Caco-2 (cell line): Measurements from ENCODE around the gene SHC3. TPM values are rescaled to one million over a fixed set of nuclear protein-coding genes. Genes with fewer than 3 reads are reported as not detected.

Experiments used
- BruUV-seq: library from RNA; stranded (reverse); fragments of 400-500 nt; replicated peaks from 2 replicates; lab custom pipeline; 2021; lab: Mats Ljungman, UMichigan
- CTCF ChIA-PET: fragments of 300-600 bp; sonication (Branson Sonifier 250); formaldehyde crosslinking; loops from one replicate; lab custom pipeline; 2022; ENCODE audit warnings: antibody characterized with exemption; lab: Charles Lee
- POLR2A ChIA-PET: fragments of 300-600 bp; sonication (Branson Sonifier 250); formaldehyde crosslinking; loops from one replicate; lab custom pipeline; 2022; ENCODE audit warnings: antibody characterized with exemption; lab: Charles Lee
- DNase-seq, 2 experiments: peaks; one replicate each; pipeline versions ENCODE4 v3.0.0 to v3.0.0-alpha.2; 2020 to 2022
- H3K27me3 ChIP-seq: replicated peaks from 2 replicates; pipeline ENCODE4 v1.6.0; 2011; ENCODE audit warnings: low read length; ENCODE audit not compliant: control insufficient read depth, insufficient read depth
- H3K36me3 ChIP-seq: 2 replicates; pipeline ENCODE4 v1.5.1; 2011; ENCODE audit warnings: low read length; ENCODE audit not compliant: control insufficient read depth, insufficient read depth
- H3K4me1 ChIP-seq: fragments of 250-450 bp; sonication (Bioruptor Pico); 2 replicates; pipeline ENCODE4 v1.5.1; 2020; ENCODE audit warnings: mild to moderate bottlenecking
- H3K4me3 ChIP-seq: 2 replicates; pipeline ENCODE4 v1.5.1; 2011; ENCODE audit warnings: low read depth, mild to moderate bottlenecking, control low read depth, low read length
- H3K9me3 ChIP-seq: fragments of 250-450 bp; sonication (Bioruptor Pico); 2 replicates; pipeline ENCODE4 v1.5.1; 2020; ENCODE audit warnings: mild to moderate bottlenecking, moderate library complexity
- H3K27ac Mint-ChIP-seq: one replicate; pipeline ENCODE4 v1.8.0; 2022; ENCODE audit warnings: mixed read lengths; ENCODE audit not compliant: unreplicated experiment
- H3K27me3 Mint-ChIP-seq: one replicate; pipeline ENCODE4 v1.8.0; 2022; ENCODE audit warnings: mixed read lengths; ENCODE audit not compliant: insufficient read depth, unreplicated experiment
- H3K36me3 Mint-ChIP-seq: one replicate; pipeline ENCODE4 v1.8.0; 2022; ENCODE audit warnings: mild to moderate bottlenecking, mixed read lengths; ENCODE audit not compliant: insufficient read depth, unreplicated experiment
- H3K4me1 Mint-ChIP-seq: one replicate; pipeline ENCODE4 v1.8.0; 2022; ENCODE audit warnings: low read depth, mixed read lengths; ENCODE audit not compliant: unreplicated experiment
- H3K4me3 Mint-ChIP-seq: one replicate; pipeline ENCODE4 v1.8.0; 2022; ENCODE audit warnings: mild to moderate bottlenecking, moderate library complexity, mixed read lengths; ENCODE audit not compliant: unreplicated experiment
- H3K9me3 Mint-ChIP-seq: one replicate; pipeline ENCODE4 v1.8.0; 2022; ENCODE audit warnings: mixed read lengths; ENCODE audit not compliant: unreplicated experiment
- intact Hi-C: fragments of 100-400 bp; cut with micrococcal nuclease; formaldehyde crosslinking; loops from one replicate; pipeline ENCODE4 v1.10.0; 2022; ENCODE audit not compliant: unreplicated experiment
- total RNA-seq: library from RNA; stranded (reverse); gene quantifications from 2 replicates; pipeline ENCODE4 v1.2.3, GENCODE V29; 2022
- TF ChIP-seq, protein P1 (sequence below), 2 experiments: fragments of 200-600 bp in 1 of 2; IDR thresholded peaks; 1 replicate in 1 of 2; 2 replicates in 1 of 2; pipeline versions ENCODE4 v1.5.1 to v1.8.0; 2011 to 2022; ENCODE audit warnings: antibody characterized with exemption in 1 of 2, control low read depth in 1 of 2, inconsistent platforms in 1 of 2, low read depth in 1 of 2, low read length in 1 of 2, mild to moderate bottlenecking in 1 of 2, moderate library complexity in 1 of 2; ENCODE audit not compliant: insufficient read depth in 1 of 2, severe bottlenecking in 1 of 2, unreplicated experiment in 1 of 2

SHC3 gene
- total RNA-seq, 1 experiment from 2014 or later: 0.20 TPM

DNA sequence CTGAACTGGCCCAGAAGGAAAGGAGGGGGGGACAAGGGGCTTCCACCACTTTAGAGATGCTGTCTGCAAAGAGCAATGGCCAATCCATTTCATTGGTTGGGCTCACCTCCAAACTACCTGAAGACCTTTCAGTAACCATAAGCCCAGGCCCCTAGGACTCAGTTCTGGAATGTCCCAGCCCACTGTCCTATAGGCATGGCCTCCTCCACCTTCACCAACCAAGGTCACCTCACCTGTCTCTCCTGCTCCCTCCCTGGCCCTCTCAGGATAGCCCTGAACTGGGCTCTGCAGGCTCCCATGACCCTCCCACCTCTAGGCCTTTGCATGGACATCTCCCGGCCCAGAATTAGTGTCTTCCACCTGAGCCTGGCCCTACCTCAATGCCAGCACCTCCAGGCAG, 165.0 kb downstream of the SHC3 start:
- BruUV-seq: no TSS peak
- H3K4me1 Mint-ChIP-seq: no peaks in the 10 kb centered on the region
- H3K9me3 ChIP-seq: no peaks in the 10 kb centered on the region
- H3K27me3 Mint-ChIP-seq: no peaks in the 10 kb centered on the region
- H3K27ac Mint-ChIP-seq: no peak overlapping the region
- ChIA-PET POLR2A (no interaction called here), CTCF (no interaction called here)
- H3K4me3 ChIP-seq: no peak overlapping the region
- H3K36me3 Mint-ChIP-seq: no peaks in the 10 kb centered on the region
- H3K36me3 ChIP-seq: no peaks in the 10 kb centered on the region
- H3K4me3 Mint-ChIP-seq: no peak overlapping the region
- no peaks in the 10 kb centered on the region for H3K9me3 Mint-ChIP-seq
- TF ChIP-seq, protein P1, sequence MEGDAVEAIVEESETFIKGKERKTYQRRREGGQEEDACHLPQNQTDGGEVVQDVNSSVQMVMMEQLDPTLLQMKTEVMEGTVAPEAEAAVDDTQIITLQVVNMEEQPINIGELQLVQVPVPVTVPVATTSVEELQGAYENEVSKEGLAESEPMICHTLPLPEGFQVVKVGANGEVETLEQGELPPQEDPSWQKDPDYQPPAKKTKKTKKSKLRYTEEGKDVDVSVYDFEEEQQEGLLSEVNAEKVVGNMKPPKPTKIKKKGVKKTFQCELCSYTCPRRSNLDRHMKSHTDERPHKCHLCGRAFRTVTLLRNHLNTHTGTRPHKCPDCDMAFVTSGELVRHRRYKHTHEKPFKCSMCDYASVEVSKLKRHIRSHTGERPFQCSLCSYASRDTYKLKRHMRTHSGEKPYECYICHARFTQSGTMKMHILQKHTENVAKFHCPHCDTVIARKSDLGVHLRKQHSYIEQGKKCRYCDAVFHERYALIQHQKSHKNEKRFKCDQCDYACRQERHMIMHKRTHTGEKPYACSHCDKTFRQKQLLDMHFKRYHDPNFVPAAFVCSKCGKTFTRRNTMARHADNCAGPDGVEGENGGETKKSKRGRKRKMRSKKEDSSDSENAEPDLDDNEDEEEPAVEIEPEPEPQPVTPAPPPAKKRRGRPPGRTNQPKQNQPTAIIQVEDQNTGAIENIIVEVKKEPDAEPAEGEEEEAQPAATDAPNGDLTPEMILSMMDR (IDR thresholded peaks at IDR 0.05; ENCODE audit: insufficient read depth in 1 of 2, low read depth in 1 of 2, low read length in 1 of 2, severe bottlenecking in 1 of 2, unreplicated experiment in 1 of 2): no peak
- no peak for DNase-seq
- no peaks in the 10 kb centered on the region for H3K27me3 ChIP-seq
- intact Hi-C loops: no loop called here
- H3K4me1 ChIP-seq: no peaks in the 10 kb centered on the region

DNA sequence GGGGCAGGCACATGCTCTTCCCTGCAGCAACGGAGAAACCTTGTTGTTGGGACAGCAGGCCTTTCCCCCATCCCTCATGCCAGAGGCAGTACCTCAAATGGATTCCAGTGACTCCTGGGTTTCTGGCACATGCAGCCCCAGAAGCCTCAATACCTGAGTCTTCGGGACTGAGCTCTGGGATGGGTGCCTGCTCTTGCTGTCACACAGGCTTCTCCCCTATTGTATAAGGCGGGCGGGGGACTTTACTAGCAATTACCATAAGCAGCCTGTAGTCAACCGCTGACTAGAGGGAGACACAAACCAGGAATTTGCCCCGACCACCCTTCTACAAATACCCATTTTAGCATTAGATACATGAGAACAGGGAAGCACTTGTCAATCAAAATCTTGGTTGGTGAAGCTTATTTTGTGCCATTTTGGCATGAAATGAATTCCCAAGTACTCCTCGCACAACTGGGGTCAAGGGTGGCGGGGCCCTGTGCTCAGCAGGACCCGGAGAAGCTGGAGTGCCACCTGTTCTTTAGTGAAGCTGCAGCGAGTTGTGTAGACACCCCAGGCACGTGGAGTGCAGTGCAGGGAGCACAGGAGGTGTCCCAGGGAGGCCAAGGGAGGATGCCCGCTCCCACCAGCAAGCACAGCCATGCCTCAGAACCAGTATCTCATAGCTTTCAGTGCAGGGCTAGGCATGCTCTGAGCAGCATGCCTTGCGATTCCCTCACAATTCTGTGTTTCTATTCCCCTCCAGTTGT, 166.2 kb downstream of the SHC3 start:
- H3K27ac Mint-ChIP-seq: no peak overlapping the region
- Histone ChIP-seq H3K27me3 (no peaks in the 10 kb centered on the region), H3K4me3 (no peak overlapping the region), H3K4me1 (no peaks in the 10 kb centered on the region), H3K36me3 (no peaks in the 10 kb centered on the region), H3K9me3 (no peaks in the 10 kb centered on the region)
- H3K4me1 Mint-ChIP-seq: peaks cover 4% of the 10 kb centered on the region
- DNase-seq: no peak
- H3K9me3 Mint-ChIP-seq: no peaks in the 10 kb centered on the region
- ChIA-PET POLR2A (no interaction called here), CTCF (no interaction called here)
- TF ChIP-seq, protein P1 (IDR thresholded peaks at IDR 0.05; ENCODE audit: insufficient read depth in 1 of 2, low read depth in 1 of 2, low read length in 1 of 2, severe bottlenecking in 1 of 2, unreplicated experiment in 1 of 2): no peak
- no peak overlapping the region for H3K4me3 Mint-ChIP-seq
- peaks cover 2% of the 10 kb centered on the region for H3K27me3 Mint-ChIP-seq
- no TSS peak for BruUV-seq
- intact Hi-C loops: no loop called here
- H3K36me3 Mint-ChIP-seq: no peaks in the 10 kb centered on the region

GRCh38 chr9:89011683-89012082, 166.9 kb downstream of the SHC3 start:
- H3K4me1 ChIP-seq: no peaks in the 10 kb centered on the region
- ChIA-PET CTCF (no interaction called here), POLR2A (no interaction called here)
- BruUV-seq: no TSS peak
- H3K4me3 ChIP-seq: no peak overlapping the region
- H3K9me3 ChIP-seq: no peaks in the 10 kb centered on the region
- no peaks in the 10 kb centered on the region for H3K36me3 ChIP-seq
- no peaks in the 10 kb centered on the region for H3K27me3 ChIP-seq
- H3K27ac Mint-ChIP-seq: no peak overlapping the region
- H3K27me3 Mint-ChIP-seq: peaks cover 2% of the 10 kb centered on the region
- no peak overlapping the region for H3K4me3 Mint-ChIP-seq
- TF ChIP-seq, protein P1 (IDR thresholded peaks at IDR 0.05; ENCODE audit: insufficient read depth in 1 of 2, low read depth in 1 of 2, low read length in 1 of 2, severe bottlenecking in 1 of 2, unreplicated experiment in 1 of 2): no peak
- H3K9me3 Mint-ChIP-seq: no peaks in the 10 kb centered on the region
- H3K4me1 Mint-ChIP-seq: peaks cover 6% of the 10 kb centered on the region
- no peak for DNase-seq
- no peaks in the 10 kb centered on the region for H3K36me3 Mint-ChIP-seq
- intact Hi-C loops: no loop called here
